GM23338 (cell line): ENCODE measurements around the gene APOOL.

Experiments used
- CREB1 ChIP-seq: fragments of 250-450 bp; sonication (Bioruptor Pico); IDR thresholded peaks from 2 replicates; pipeline ENCODE4 v1.5.0; 2020; ENCODE audit warnings: low read depth, mild to moderate bottlenecking, moderate library complexity
- EZH2 ChIP-seq: fragments of 200-600 bp; sonication (generic); IDR thresholded peaks from one replicate; pipeline ENCODE4 v1.8.0; 2017; ENCODE audit warnings: antibody characterized with exemption, mild to moderate bottlenecking, low read depth; ENCODE audit not compliant: unreplicated experiment
- EZH2phosphoT487 ChIP-seq: fragments of 200-600 bp; sonication (generic); IDR thresholded peaks from one replicate; pipeline ENCODE4 v1.8.1; 2018; ENCODE audit warnings: antibody characterized with exemption; ENCODE audit not compliant: unreplicated experiment
- JUNB ChIP-seq: IDR thresholded peaks from one replicate; pipeline ENCODE4 v1.6.1; 2016; ENCODE audit warnings: antibody characterized with exemption; ENCODE audit not compliant: unreplicated experiment
- POLR2AphosphoS5 ChIP-seq: IDR thresholded peaks from 2 replicates; pipeline ENCODE4 v1.6.1; 2016; ENCODE audit warnings: antibody characterized with exemption, low read depth
- REST ChIP-seq: IDR thresholded peaks from one replicate; pipeline ENCODE4 v1.6.1; 2018; ENCODE audit warnings: antibody characterized with exemption; ENCODE audit not compliant: unreplicated experiment
- STAT1 ChIP-seq: IDR thresholded peaks from one replicate; pipeline ENCODE4 v1.6.1; 2016; ENCODE audit warnings: antibody characterized with exemption; ENCODE audit not compliant: unreplicated experiment
- ZNF114 ChIP-seq: fragments of 250-450 bp; sonication (Bioruptor Pico); IDR thresholded peaks from 2 replicates; pipeline ENCODE4 v1.5.0; 2020; ENCODE audit warnings: mild to moderate bottlenecking, moderate library complexity
- ZNF331 ChIP-seq: fragments of 250-450 bp; sonication (Bioruptor Pico); IDR thresholded peaks from 2 replicates; pipeline ENCODE4 v1.5.0; 2020; ENCODE audit warnings: low read depth, mild to moderate bottlenecking, moderate library complexity
- TF ChIP-seq, protein P1 (sequence below), 2 experiments: fragments of 200-600 bp in 1 of 2; sonication (generic) in 1 of 2; conservative IDR thresholded peaks; 2 replicates each; pipeline versions ENCODE4 v1.5.1 to v1.6.1; 2016 to 2017; ENCODE audit warnings: antibody characterized with exemption in 2 of 2, low read depth in 2 of 2, mild to moderate bottlenecking in 2 of 2, moderate library complexity in 1 of 2
- TF ChIP-seq, protein P2 (sequence below): IDR thresholded peaks from 2 replicates; pipeline ENCODE4 v1.6.1; 2016; ENCODE audit warnings: antibody characterized with exemption

DNA sequence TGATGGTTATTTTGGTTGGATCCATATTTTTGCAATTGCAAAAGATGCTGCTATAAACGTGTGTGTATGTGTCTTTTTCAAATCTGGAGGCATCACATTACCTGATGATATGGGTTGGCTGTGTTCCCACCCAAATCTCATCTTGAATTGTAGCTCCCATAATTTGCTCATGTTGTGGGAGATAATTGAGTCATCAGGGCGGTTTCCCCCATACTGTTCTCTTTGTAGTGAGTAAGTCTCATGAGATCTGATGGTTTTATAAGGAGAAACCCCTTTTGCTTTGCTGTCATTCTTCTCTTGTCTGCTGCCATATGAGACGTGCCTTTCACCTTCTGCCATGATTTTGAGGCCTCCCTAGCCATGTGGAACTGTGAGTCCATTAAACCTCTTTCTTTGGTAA lies 33.4 kb downstream of the APOOL start:
- TF ChIP-seq, protein P1, sequence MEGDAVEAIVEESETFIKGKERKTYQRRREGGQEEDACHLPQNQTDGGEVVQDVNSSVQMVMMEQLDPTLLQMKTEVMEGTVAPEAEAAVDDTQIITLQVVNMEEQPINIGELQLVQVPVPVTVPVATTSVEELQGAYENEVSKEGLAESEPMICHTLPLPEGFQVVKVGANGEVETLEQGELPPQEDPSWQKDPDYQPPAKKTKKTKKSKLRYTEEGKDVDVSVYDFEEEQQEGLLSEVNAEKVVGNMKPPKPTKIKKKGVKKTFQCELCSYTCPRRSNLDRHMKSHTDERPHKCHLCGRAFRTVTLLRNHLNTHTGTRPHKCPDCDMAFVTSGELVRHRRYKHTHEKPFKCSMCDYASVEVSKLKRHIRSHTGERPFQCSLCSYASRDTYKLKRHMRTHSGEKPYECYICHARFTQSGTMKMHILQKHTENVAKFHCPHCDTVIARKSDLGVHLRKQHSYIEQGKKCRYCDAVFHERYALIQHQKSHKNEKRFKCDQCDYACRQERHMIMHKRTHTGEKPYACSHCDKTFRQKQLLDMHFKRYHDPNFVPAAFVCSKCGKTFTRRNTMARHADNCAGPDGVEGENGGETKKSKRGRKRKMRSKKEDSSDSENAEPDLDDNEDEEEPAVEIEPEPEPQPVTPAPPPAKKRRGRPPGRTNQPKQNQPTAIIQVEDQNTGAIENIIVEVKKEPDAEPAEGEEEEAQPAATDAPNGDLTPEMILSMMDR (conservative IDR thresholded peaks at IDR 0.05; ENCODE audit: low read depth in 2 of 2): no peak
- TF ChIP-seq EZH2 (no peak), POLR2AphosphoS5 (no peak), REST (no peak), CREB1 (CRISPR knock-in tag) (no peak), EZH2phosphoT487 (no peak), ZNF331 (CRISPR knock-in tag) (no peak), JUNB (no peak), STAT1 (no peak), ZNF114 (no peak)
- TF ChIP-seq, protein P2, sequence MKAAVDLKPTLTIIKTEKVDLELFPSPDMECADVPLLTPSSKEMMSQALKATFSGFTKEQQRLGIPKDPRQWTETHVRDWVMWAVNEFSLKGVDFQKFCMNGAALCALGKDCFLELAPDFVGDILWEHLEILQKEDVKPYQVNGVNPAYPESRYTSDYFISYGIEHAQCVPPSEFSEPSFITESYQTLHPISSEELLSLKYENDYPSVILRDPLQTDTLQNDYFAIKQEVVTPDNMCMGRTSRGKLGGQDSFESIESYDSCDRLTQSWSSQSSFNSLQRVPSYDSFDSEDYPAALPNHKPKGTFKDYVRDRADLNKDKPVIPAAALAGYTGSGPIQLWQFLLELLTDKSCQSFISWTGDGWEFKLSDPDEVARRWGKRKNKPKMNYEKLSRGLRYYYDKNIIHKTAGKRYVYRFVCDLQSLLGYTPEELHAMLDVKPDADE: no peak
